Hepatocyte (in vitro differentiated cells): ENCODE data around the gene BEST1.

Experiments used
- EZH2 ChIP-seq: fragments of 200-600 bp; sonication (generic); IDR thresholded peaks from 2 replicates; pipeline ENCODE4 v1.6.1; 2016; ENCODE audit warnings: antibody characterized with exemption, mild to moderate bottlenecking, borderline replicate concordance
- TF ChIP-seq, protein P1 (sequence below): fragments of 200-600 bp; sonication (generic); IDR thresholded peaks from 2 replicates; pipeline ENCODE4 v1.5.1; 2016; ENCODE audit warnings: antibody characterized with exemption, mild to moderate bottlenecking; ENCODE audit not compliant: poor library complexity

DNA sequence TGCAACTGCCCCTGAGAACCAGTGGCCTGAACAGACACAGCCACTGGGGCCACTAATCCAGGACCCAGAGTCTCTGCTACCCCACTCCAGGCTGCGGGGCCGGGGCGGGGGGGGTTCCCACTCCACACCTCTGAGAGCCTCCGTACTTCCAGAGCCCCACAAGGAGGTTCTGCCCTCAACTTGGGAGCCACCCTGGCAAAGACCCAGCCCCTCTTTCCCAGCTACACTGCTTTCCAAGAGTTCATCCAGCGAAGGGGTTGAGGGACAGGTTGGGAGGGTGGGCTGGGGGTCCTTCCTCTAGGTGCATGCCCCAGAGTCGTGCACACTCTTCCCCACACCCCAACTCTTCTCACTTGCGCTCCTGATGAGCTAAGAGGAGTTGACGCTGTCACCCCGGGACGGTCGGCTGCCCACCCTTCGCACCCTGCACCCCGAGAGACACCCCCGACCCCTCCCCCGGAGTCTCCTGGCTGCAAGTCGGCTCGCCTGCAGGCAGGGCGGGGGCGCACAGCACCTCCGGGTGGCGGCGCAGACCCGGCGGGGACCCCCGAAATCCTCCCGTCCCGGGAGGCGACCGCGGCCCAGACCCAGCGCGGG lies 33.3 kb upstream of the BEST1 start:
- TF ChIP-seq, protein P1, sequence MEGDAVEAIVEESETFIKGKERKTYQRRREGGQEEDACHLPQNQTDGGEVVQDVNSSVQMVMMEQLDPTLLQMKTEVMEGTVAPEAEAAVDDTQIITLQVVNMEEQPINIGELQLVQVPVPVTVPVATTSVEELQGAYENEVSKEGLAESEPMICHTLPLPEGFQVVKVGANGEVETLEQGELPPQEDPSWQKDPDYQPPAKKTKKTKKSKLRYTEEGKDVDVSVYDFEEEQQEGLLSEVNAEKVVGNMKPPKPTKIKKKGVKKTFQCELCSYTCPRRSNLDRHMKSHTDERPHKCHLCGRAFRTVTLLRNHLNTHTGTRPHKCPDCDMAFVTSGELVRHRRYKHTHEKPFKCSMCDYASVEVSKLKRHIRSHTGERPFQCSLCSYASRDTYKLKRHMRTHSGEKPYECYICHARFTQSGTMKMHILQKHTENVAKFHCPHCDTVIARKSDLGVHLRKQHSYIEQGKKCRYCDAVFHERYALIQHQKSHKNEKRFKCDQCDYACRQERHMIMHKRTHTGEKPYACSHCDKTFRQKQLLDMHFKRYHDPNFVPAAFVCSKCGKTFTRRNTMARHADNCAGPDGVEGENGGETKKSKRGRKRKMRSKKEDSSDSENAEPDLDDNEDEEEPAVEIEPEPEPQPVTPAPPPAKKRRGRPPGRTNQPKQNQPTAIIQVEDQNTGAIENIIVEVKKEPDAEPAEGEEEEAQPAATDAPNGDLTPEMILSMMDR: no peak
- TF ChIP-seq EZH2: no peak
